ENCODE results near the gene PLBD2.

Gene PLBD2

GRCh38 chr12:113396200-113396599, 37.8 kb downstream of the PLBD2 start:
- no peak for DNase-seq (ENCODE audit: low spot score)

DNA sequence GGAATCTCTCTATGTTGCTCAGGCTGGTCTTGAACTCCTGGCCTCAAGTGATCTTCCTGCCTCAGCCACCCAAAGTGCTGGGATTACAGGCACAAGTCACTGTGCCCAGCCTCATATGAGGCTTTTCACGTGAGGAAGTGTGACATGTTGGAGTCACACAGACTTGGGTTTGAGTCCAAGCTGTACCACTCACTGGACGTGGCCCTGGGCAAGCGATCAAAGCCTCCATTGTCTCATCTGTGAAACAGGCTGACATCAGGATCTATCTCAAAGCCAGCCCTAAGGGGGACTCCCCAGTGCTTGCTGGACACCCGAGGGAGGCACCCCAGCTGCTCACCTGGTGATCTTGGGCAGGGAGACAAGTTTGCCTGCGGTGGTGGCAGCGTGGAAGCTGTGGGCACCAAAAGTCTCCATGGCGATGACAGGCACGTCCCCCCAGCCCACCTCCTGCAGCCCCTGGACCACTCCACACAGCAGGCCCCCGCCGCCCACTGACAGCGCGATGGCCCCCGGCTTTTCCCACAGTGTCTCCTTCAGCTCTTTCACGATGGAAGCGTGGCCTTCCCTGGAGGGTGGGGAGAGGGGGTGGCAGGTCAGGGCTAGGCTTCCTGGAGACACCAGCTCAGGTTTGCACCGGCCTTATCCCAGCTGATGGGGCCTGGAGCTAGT, 38.6 kb downstream of the PLBD2 start:
- no peak for DNase-seq (ENCODE audit: low spot score)

DNA sequence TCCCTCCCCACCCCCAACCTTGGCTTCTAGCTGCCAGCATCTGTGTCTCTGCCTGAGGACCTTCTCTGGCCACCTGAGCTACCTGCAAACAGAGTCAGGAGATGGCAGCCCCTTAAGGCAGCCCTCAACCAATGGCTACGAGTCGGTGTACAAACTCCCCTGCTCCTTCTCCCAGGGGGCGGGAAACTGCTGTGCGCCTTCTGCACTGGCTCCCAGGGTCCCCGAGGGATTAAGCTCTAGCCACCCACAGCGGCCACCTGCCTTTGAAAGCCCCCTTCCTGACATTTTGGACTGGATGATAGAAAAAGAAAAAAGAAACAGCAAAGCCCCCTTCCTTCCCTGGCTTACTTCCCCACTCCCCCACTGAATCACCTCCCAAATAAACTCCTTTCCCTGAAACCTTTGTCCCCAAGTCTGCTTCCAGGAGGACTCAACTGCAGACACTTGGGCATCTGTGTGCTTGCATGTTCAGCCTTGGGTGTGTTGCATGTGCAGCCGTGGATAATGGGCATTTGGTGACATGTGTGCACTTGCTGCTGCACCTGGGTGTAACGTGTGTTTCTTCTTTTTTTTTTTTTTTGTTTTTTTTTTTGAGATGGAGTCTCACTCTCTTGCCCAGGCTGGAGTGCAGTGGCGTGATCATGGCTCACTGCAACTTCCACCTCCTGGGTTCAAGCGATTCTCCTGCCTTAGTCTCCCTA, 39.3 kb downstream of the PLBD2 start:
- DNase-seq (ENCODE audit: low spot score) = no peak

GRCh38 chr12:113398346-113399290, 40.2 kb downstream of the PLBD2 start:
- no peak for DNase-seq (ENCODE audit: low spot score)

- DNase-seq (ENCODE audit: low spot score) = no peak
Measured at GRCh38 chr12:113399490-113399889, 41.1 kb downstream of the PLBD2 start.

GRCh38 chr12:113400362-113400761, 42.0 kb downstream of the PLBD2 start:
- DNase-seq (ENCODE audit: low spot score) = no peak

DNA sequence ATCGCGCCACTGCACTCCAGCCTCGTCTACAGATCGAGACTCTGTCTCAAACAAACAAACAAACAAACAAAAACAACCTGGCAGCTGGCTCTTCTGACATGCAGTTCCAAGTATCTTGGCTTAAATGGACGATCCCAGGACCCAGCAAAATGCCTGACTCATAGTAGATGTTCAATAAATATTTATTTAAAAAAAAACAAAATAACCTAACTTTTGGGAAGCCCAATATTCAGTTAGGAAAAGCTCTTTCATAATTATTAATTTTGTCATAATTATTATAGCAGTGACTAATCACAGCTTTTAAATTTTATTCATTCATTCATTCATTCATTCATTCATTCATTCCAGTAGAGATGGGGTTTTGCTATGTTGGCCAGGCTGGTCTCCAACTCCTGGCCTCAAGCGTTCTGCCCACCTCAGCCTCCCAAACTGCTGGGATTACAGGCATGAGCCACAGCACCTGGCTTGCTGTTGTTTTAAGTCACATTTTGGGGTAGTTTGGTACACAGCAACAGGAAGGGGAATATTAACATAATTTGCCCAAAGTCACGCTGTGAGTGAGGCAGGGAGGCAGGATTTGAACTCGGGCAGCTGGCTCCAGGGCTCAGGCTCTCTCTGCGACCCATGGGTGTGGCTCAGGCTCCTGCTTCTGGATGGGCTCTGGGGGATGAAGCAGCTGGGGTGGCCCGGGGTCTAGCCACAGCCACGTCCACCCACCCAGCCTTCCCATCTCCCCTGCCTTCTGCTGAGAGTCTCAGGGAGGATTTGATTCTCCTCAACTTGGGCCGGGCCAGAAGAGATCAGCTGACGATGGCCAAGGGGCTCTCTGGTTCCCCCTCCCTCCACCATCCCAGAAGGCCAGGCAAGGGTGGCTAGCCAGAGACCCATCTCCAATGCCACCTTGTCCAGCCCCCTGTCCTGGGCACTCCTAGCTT, 42.9 kb downstream of the PLBD2 start:
- DNase-seq (ENCODE audit: low spot score) = no peak

DNA sequence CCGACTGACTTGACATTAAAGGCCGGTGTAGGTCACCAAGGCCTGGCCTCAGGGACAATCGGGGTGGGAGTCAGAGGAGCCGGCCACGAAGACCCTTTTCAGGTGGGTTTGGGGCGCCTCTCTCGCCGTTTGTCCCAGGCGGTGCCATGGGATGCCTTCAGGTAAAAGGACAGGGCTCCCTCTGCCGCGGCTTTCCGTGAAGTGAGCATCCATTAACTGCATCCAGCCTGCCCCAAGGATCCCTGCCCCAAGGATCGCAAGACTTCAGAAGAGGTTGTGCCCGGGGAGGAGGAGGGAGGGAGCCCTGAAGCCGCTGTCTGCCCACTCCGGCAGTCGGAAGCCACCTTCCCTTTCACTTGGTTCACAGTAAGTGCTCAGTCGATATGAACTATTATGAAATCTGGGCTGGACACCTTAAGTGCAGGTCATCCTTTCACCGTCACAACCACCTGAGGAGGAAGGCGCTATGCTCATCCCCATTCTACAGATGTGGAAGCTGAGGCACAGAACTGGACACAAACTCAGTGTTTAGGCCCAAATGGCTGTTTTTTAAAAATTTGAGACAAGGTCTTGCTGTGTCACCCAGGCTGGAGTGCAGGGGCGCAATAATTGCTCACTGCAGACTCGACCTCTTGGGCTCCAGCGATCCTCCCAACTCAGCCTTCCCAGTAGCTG, 44.3 kb downstream of the PLBD2 start:
- DNase-seq (ENCODE audit: low spot score) = no peak

GRCh38 chr12:113403435-113404415, 45.3 kb downstream of the PLBD2 start, which contains the start of gene SDS:
SDS (minus strand) TSS chr12:113403887; CDS start chr12:113399708, 4,179 bp downstream.
- no peak for DNase-seq (ENCODE audit: low spot score)

DNA sequence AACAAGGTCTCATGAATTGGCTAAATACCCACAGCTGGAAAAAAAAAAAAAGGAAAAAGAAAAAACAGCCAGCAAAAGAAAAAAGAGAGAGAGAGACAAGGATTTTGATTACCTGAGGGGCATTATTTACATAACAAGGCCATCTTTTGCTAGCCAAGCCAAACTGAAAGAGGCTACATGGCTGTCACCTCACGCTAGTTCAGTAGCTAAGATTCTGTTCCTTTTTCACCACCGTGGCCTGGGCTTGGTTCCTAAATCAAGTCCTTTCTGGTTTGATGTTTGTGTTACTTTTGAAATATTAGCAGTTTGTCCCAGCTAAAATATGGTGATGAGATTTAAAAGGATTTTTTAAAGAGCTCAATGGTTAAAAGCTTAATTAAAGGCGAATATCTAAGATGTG, 47.3 kb downstream of the PLBD2 start:
- DNase-seq (ENCODE audit: low spot score) = no peak

DNA sequence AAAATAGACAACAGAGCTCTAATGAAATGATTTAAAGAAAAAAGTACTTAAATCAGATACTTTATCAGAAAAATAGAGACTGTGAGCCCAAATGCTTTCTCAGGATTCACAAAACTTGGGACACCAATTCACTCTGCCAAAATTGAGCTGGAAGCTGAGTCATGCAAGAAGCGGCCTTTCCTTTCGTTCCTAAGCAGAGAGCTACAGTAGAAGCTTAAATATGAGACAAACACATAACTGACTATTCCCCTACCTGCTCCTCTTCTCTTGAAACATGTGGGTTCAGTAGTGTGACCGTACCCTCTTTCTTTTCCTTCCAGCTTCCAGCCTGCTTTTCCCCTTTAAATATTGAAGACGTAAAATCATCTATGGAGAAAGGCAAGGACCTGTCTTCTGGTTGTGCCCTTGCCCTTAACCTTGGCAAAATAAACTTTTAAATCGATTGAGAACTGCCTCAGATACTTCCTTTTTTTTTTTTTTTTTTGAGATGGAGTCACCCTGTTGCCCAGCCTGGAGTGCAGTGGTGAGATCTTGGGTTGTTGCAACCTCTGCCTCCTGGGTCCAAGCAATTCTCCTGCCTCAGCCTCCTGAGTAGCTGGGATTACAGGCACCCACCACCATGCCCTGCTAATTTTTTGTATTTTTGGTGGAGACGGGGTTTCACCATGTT, 49.7 kb downstream of the PLBD2 start:
- DNase-seq (ENCODE audit: low spot score) = no peak

DNA sequence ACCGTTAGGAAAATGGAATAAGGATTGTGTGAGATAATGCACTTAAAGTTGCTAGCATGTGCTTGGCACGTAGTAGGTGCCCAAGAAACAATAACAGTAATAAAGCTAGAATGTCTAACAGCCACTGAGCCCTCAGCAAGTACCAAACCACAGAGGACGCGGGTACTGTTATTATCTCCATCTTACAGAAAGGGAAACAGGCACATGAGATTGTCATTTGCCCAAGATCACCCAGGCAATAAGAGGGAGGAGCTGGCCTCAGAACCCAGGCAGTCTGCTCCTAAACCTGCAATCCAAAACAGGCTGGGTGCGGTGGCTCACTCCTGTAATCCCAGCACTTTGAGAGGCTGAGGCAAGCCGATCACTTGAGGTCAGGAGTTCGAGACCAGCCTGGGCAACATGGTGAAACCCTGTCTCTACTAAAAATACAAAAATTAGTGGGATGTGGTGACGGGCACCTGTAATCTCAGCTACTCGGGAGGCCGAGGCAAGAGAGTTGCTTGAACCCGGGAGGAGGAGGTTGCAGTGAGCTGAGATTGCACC, 50.4 kb downstream of the PLBD2 start:
- DNase-seq (ENCODE audit: low spot score) = no peak

DNA sequence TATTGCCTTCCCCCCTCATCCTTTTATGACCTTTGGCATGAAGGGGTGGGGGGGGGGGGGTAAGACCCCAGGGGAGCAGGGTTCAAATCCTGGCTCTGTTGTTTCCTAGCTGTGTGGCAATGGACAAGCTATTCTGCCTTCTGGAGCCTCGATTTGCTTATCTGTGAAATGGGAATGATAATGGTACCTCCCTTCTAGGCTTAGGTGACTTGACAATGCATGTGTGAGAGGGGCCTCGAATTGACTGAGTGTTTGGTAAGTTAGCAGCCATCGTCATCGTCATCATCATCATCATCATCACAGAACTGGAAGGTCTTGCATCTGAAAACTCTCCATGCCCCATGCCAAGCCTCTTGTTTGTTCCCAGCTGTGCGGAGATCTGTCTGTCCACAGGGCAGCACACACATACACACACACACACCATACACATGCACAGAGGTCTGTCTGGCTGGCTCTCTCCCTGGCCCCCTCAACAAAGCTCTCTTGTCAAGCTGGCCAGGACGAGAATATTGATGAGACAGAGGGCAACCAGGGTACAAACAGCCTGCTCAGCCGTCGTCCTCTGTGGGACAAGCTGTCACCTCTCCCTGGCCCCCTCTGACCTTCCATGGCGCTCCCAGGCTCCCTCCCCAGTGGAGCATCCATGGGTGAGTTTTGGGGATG, 51.2 kb downstream of the PLBD2 start:
- no peak for DNase-seq (ENCODE audit: low spot score)

DNA sequence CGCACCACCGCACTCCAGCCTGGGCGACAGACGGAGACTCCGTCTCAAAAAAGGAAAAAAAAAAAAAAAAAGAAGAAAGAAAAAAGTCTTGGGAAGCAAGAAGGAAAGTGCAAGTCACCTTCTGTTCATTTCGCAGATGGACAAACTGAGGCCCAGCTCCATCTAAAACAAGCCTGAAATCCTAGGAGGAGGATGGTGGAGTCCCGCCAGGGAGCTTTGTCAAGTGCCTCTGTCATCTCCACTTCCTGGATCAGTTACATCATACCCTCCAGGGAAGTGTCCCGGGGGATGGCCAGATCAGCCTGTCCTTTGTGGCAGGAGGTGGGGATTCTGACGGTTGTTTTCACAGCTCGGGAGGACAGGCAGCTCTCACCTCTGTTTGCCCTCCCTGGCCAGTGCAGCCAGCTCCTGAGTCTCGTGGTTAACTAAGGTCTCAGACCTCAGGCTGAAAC, 55.1 kb downstream of the PLBD2 start:
- DNase-seq (ENCODE audit: low spot score) = no peak

DNA sequence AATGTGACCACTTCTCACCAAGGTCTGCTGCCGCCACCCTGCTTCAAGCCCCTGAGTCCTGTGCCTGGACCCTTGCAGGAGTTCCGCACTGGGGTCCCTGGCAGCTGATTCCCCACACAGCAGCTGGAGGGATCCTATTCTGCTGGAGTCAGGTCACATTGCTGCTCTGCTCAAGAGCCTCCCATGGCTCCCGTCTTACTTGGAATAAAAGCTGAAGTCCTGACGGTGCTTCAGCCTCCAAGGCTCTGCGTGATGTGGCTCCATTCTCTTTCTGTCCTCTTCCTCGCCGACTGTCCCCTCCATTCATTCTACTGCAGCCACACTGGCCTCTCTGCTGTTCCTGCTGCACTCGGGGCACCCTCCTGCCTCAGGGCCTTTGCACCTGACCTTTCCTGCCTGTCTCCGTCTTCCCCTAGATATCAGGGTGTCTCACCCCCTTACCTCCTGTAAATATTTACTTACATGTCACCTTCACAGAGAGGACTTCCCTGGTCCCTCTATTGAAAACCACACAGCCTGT, 56.2 kb downstream of the PLBD2 start:
- no peak for DNase-seq (ENCODE audit: low spot score)

DNA sequence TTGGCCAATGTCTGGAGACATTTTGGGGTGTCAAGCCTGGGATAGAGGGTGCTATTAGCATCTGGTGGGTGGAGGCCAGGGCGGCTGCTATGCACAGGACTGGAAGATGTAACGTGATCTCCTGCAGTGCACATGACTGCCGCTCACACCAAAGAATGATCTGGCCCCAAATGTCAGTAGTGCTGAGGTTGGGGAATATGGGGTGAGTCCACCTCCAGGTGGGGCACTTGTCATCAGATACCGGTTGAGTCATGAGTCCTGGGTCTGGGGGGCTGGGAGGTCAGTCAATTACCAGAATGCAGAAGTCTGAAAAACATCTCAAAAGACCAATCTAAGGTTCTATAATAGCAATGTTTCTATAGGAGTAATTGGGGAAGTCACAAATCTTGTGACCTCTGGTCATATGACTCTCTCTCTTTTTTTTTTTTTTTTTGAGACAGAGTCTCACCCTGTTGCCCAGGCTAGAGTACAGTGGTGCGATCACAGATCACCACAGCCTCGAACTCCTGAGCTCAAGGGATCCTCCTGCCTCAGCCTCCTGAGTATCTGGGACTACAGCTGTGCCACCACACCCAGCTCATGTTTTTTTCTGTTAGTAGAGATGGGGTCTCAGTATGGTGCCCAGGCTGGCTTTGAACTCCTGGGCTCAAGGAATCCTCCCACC, 57.8 kb downstream of the PLBD2 start:
- no peak for DNase-seq (ENCODE audit: low spot score)

DNA sequence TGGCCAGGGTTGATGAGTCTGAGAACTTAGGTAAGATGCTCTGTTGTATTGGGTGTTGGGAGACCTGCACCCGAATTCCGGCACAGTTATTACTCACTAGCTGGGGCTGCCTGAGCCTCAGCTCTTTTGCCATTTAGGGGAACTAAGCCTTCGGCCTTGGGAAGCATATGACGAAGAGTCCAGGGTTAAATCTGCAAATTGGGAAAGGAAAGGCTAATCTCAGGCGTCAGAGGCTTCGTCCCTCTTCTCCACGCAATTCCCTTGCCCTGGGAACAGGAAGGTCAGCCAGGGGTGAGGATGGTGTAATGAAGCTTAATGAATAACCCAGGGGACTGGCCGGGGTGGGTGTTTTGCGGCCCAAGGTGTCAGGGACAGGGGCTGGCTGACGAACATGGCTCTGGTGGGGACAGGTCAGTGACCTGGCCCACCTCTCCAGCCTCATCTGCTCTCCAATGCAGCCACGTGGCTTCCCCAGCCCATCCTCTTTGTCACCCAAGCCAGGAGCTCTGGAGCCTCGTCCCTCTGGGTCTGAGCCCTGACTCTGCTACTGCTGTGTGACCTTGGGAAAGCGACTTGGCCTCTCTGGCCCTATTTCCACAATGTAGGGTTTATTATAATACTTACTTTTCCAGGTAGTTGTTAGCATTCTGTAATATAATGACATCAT, 60.0 kb downstream of the PLBD2 start:
- no peak for DNase-seq (ENCODE audit: low spot score)
